GM18858 (cell line): ENCODE data around the gene FMNL1.

Source experiments
- ATAC-seq: cut with Tn5 transposase; IDR thresholded peaks from one replicate; pipeline ENCODE4 v1.9.1; 2021; ENCODE audit not compliant: unreplicated experiment

FMNL1 gene

DNA sequence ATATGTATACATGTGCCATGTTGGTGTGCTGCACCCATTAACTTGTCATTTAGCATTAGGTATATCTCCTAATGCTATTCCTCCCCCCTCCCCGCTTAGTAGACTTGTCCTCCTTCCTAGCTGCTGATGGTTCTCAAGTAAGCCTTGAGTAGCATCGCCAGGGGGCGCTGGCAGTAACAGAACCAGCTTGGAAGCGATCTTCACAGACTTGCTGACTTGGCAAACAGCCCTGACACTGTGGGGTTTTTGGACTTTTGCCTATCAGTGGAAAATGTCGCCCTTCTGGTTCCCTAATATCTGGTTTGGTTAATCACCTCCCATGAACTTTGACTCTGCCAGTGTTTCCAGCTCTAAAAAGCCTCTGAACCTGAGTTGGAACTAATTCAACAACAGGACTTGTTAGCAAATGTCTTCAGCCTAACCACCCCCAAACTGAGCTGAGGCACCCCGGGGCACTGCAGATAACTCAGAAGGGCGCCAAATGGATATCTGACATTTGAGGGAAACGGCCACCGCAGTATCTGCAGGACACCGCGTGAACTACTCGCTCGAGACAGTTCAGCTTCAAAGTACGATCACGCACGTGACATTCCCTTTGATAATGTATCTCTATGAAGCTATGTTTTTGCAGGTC is 55.6 kb downstream of the FMNL1 start:
- ATAC-seq = no peak

DNA sequence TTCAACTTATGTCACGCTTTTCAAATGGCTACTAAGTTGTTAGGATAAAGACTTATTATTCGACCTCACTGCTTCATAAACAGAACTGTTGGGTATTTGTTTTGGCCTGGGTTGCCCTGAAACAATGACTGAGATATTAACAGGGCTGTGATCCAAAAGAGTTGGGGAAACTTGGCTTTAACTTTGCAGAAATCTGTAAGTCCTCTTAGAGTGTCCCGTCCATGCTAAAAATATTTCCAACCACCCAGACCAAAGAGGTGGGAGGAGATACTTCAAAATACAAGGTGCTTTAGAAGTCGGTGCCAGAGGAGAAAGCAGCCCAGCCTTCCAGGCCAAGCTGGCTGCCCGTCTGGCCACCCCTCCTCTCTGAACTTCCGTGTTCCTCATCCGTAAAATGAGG is 56.3 kb downstream of the FMNL1 start:
- no peak for ATAC-seq

DNA sequence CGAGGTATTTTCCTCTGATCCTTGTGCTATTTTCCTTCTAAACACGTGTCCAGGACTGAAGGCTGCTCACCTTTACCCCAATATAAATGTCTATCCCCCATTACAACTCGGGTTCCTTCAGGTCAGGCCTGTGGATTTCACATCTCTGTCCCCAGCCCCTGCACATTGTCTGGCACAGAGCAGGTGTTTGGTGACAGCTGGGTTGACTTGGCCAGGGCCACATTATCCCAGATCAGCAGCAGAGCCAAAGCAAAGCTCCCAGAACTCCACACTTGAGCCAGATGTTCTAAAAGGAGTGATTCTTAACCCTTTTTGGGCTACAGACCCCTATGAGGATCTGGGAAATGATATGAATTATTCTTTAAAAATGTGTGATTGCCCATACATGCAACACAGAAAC is 58.2 kb downstream of the FMNL1 start:
- ATAC-seq = no peak

DNA sequence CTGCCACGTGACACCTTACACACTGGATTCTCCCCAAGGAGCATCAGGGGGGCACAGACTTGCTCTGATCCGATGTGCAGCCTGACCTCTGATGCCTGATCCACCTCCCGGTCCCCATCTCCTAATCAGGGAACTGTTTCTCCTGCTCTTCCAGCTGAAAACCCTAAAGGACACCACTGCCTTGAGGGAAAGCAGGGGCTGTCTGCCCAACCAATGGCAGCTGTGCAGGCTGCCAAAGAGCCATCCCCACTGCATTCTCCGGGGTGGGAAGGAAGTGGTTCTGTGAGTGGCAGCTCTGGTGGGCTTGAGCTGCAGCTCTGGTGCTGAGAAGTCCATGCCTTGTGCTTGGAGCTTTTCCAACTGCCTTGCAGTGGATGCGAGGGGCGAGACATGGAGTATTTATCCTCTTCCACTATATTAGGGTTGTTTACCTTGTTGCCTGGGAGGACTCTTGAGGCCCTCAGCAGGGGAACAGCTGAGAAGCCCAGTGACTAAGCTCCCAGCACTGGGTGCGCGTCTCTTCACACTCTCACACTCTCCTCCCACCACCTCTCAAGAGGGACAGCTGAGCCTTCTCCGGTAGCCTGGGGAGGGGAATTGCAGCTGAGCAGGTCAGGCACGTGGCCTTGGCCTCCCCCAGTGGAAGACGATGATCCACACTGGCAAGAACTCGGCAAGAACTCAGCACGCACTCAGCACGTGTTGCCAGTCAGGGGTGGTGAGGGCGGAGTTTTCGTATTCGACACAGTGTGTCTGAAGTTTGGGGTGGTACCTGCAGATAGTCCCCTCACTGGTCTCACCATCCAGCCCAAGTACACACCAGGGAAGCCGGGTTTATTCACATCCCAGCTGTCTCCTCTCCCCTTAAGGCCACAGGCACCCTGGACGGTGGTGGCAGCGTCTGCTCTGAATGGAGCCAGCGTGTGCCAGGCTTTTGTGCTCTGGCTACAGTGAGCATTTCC is 61.3 kb downstream of the FMNL1 start:
- no peak for ATAC-seq

DNA sequence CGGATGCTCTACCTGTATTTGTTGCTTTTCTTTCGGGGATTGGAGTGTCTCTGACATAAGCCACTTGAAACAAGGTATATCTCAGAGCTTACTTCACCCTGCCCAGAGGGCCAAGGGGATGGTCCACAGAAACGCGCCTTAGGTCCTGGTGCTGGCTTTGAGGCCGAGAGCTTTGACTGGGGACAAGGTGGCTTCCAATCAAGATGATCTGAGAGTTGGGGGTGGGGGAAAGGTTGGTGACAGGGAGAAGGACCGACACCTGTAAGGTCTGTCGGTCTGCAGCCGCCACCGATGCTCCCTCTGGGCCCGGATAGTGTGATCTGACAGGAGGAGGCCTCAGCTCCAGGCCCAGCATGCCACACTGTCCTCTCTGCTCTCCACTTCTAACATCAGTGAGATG is 62.0 kb downstream of the FMNL1 start:
- no peak for ATAC-seq

DNA sequence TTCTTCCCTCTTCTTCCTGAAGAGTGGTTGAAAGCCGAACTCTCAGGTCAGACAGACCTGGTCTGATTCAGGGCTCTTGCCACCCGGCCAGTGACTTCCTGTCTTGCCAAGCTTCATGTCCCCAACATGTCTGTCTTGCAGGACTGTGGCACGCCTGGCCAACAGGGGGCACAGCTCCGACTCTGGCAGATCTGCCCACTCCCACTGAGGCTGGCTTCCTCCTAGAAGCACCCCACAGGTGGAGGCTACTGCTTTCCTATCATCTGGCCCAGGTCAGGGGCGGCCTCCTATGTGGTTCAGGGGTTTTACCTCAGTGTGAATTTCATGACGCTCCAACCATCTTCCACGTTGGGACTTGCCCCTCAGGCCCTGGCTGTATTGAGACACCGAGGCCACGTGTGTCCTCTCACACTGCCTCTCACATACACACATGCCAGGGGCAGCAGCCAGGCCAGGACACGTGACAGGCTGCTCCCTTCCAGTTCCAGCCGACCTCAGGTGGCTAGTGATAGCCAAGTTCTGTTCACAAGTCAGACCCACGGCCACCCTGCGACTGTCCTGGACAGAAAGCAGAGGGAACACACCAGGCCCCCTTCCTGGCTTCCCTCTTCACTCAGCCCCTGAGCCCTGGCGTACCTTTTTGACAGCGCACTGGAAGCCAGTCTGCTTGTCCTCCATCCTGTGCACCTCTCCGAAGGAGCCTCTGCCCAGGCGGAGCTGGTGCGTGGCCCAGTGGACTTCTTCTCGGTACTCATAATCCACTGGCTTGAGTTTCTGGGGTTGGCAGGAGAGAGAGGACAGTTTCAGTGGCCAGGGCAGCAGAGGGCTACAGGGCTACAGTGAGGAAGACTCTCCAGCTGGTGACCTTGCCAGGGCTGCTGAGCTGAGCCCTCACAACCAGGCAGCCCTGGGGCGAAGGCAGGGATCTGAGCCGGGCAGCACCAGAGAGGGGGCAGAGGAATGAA is 62.8 kb downstream of the FMNL1 start:
- ATAC-seq = no peak

DNA sequence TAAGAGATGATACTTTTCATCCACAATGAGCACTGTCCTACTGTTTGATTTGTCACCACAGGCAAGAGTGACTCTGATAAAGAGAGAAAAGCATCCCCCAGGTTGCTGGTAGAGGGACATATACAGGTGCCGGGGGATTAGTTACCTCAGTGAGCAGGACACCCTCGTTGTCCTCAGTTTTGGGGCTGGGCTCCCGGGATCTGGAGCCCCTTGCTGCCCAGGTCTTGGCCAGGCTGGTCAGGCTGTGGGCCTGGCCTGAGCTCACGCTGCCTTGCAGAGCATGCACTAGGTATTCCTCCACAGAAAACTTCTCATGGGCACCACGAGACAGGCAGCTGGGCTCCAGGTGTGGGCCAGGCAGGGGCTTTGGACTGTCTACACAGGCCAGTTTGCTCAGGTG is 64.6 kb downstream of the FMNL1 start:
- ATAC-seq = no peak

DNA sequence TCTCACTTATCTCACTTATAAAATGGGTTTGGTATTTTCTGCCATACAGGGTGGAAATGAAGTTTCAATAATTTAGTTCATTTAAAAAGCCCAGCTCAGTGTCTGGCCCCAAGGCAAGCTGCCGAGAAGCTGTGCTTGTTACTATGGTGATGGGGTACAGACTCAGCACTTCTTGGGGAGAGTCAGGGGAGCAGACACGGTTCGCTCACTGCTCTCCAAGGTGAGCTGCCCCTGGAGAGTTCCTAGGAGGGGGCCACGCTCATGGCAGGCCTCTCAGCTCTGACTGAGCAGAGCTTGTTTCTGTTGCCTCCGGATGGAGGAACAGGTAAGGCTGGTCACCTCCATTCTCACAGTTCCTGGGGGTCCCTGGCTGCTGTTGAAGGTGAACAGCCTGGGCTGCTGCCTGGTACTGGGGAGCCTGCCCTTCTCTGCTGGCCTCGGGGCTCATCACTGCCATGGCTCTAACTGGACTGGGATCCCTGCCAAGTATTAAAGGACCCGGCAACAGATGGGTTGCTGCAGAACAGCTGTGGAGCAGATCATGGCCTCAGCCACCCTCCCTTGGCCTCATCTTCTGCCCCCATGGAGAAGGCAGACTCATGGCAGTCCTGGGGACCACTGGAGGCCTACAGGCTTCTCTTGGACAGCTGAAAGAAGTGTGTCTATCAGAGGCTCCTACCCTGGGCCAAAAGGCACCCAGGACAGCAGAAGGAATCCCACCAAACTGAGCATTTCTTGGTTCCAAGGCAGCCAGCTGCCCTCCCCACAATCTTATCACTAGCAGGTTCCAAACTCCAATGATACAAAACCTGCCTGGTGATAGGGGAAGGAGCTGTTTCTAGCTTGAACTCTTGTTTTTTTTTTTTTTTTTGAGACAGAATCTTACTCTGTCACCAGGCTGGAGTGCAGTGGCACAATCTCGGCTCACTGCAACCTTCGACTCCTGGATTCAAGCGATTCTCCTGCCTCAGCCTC is 66.1 kb downstream of the FMNL1 start:
- no peak for ATAC-seq

DNA sequence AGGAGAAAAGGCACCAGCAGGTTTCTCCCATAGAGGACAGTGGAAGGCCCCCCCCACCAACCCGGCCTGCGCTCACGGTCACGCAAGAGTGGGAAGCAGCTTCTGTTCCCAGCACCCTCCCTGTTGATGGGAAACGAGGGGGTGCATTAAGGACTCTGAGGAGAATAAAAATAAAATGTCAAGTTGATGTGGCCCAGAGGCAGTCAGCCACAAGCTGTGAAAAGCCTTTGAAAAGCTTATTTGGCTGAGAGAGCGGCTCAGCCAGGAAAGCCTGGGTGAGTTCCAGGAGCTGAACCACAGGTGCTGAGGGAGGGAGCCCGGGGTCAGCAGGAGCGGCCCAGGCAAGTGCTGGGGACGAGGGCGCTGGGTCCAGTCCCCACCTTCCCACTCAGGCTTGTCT is 67.1 kb downstream of the FMNL1 start:
- no peak for ATAC-seq

DNA sequence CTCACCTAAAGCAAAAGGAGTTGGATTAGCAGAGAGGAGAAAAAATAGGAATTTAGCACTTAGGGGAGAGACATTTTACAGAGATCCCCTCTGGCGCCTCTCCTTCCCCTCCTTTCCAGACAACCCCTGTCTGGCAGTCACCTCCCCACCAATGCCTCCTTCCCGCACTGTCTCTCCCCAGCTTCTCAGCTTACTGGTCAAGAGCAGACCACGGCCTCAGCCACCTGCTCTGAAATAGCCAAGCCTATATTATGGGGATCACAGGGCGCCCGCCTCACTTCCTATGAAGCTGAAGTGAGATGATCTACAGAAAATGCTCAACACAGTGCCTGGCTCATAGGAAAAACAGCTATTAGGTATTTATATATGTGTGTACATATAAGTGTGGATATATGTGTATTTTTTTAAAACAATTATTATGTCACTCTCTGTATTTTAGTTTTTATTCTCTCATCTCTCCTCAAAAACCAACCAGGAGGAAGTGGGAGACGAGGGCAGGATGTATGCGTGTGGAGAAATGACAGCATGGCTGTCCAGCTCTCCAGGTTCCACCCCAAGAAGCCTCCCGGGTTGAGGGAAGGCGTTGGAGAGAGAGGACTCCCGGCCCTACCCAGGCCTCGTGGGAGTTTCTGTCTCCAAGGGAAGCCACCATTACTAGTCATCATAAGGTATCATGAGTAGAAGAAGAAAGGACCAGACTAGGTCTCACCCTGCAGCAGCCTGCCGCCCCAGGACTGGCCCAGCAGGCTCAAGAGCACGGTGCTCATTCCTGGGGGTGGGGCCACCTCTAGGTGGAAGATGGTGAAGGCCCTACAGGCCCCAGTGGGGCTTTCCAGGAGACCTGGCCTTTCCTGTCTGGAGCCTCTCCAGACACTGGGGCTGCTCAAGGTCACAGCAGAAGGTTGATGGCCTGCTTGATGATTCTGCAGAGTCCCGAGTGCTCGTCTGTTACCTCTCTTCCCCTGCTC is 67.9 kb downstream of the FMNL1 start:
- no peak for ATAC-seq

DNA sequence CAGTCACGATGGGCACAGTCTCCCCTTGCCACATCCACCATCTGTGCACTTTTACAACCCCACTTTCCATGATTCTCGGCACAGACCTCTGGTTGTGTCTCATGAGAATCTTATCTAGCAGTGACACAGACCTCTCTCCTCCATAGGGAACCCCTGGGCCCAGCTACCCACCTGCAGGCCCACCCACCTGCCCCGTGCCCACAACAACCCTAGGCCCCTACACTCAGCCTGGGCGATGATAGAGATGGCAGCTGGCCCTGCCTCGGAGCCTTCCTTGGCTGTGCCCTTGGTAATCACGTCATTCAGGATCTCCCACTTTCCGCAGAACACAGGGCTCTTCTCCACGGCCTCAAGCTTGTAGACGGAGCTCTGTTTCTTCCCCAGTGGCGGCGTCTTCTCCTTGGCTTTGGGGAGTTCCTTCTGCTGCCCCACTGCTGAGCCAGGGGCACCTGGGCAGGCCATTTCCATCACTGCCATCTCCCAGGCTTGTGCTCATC is 68.6 kb downstream of the FMNL1 start:
- no peak for ATAC-seq

DNA sequence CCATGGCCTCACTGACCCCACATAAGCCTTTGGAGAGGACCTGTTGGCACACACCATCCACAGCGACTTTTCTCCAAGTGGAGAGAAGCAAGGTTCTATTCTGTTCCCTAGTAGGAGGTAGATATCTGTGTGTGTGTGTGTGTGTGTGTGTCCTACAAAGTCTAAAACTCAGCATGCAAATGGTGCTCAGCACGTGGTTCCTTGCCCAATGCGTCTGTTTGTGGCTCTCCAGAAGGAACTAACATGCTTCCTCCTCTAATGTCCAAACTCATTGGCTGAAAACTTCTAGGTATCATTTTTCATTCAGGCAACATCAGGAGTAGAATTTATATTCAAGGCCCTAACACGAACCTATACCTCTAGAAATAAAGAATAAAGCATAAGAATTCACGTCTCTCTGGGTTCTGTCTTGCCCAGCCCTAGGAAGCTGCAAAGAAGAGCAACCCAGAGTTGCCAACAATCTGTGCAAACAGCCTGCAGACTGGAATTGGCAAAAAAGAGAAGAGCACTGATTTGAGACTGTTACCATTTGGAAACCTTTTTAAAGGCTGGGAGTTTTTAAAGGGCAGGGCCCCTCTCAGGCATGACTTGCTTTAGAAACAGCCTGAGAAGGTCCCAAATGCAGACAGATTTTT is 69.6 kb downstream of the FMNL1 start:
- no peak for ATAC-seq

DNA sequence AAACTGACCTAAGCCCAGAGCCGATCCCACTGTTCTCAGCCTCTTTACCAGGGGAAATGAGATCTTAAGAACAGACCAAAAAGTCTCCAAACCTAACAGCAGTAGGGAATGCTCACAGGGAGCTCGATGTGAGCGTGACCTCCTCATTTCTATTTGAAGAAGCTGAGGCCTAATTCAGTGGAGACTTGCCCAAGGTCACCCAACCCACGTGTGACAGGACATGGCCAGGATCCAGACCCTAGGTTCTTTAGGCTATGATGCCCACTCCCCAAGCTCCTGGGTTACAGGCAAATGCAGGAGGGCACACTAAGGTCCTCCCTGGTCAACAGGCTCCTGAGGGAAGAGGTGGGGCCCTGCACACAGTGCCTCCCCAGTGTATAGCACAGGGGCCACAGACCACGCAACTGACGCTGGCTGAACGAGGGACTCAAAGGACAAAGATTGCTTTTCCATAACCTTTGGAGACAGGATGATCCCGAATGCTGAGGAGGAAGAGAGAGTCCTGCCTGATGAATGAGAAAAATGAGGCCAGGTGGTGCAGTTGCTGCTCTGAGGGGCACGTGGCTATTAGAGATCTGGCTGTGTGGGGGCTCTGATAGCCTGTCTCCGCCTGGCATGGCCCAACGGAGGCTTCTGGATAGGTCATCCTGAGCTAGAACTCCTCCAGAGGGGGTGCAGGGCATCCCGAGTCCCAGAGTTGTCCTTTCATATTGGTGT is 71.2 kb downstream of the FMNL1 start:
- ATAC-seq = no peak

DNA sequence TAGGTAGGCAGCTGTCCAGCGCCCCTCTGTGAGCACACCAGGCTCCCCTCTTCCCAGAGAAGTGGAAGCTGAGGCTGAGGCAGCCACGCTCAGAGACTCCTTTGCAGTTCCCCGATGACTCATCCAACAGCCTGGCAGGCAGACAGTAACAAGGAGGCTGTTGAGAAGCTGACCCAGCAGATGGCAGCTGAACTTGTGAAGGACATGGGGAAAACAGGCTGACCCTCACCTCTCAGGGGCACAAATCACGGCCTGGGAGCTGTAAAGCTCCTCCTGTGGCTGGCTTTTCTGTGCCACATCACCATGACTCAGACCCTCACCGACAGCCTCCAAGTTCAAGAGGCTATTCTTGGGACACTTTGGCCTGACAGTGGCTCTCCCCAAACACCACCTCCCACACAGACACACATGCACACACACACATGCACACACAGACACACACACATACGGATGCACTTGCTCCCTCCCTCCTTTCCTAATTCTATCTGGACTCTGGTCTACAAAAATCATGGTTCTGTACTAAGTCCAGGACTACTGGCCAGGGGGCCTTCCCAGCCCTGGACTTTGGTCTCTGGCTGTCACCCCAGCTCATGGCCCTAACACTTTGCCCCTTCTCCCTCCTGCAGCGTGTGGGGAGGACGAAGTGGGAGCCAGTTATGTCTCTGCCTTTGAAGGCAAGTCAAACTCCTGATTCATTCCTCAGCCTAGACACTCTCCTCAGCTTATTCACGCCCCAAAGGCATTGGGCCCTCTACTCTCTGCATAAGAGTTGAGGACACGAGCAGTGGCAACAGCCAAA is 71.9 kb downstream of the FMNL1 start:
- ATAC-seq = no peak

DNA sequence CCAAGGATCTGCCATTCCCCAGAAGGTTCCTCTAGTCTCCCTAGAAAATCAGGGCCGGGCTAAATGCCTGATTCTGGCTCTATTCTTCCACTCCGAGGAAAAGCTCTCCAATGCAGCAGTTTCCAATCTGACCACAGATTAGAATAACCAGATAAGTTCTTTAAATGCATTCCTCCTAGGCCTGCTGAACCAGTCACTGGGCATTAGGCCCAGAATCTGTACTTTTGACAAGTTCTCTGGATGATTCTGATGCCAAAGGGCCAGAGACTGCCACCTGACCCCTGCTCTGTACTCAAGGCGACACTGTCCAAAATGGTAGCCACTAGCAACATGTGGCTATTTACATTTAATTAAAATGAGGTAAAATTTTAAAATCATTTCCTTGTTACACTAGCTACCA is 72.8 kb downstream of the FMNL1 start:
- no peak for ATAC-seq

DNA sequence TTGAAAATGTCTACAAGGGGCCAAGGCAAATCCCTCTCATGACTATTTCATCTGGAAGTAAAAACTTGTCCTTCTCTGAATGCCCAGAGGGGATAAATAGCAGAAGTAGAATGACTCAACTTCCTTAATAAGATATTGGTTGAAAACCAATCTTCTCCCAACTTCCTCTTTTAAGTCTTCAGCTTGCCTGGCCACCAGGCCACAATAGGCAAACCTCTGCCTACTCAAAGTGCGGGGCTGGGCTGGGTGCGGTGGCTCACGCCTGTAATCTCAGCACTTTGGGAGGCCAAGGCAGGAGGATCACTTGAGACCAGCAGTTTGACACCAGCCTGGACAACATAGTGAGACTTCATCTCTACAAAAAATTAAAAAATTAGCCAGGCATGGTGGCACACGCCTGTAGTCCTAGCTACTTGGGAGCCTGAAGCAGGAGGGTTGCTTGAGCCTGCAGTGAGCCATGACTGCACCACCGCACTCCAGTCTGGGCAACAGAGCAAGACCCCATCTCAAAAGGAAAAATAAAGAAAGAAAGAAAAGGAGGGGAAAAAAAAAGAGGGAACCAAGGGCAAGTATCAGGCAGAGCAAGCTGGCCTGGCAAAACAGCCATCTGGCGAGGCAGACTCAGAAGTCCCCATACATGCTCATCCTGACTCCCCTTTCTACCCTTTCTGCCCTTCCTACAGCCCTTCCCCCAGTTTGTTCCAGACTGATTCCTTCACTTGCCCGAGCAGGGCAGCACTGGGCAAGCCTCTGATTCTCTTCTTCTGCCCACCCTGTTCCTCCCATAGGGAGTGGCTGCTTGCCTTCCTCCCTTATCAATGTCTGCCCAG is 74.5 kb downstream of the FMNL1 start:
- ATAC-seq = no peak
